GM10266 (cell line): Measurements from ENCODE around the gene RACGAP1.

Experiments used
- DNase-seq: peaks from one replicate; pipeline ENCODE4 v3.0.0; 2012; ENCODE audit errors: extremely low spot score
- TF ChIP-seq, protein P1 (sequence below): IDR thresholded peaks from 2 replicates; pipeline ENCODE4 v1.5.1; 2012; ENCODE audit warnings: mild to moderate bottlenecking, low read depth; ENCODE audit not compliant: control insufficient read depth, insufficient read depth; ENCODE audit errors: missing control alignments

The RACGAP1 gene

DNA sequence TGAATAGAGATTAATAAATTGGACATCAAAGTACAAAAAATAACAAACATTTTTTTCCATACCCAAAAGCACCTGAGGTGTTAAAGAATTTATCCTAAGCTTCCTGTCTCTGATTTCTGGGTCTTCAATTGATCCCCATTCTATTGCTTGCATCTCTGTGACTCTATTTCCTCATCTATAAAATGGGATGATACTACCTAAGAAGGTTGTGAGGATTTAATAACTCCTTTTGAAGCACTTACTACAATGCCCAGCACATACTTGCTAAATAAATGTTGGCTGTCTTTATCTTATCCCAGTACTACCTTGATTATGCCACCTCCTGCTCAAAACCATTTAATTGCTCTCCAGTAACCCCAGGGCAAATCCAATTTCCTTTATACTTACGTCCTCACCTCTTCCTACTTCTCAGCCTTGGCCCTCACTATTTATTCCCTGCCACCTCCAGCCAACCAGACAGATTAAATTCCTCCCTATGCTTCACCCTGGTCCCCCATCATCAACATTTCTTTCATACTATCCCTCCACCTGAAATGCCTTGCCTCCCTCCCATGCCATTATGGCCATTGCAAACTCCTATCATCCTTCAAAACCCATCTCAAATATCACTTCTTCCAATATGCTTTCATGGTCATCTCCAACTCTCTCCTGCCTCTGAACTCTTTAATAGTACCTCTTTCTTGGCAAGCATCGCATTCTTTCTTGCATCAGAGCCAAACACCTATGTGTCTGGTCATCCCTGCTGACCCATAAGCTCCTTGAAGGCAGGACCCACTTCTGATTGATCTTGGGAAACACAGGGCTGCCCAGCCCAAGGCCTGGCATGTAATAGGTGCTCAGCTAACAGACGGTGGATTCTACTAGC, 24.2 kb upstream of the RACGAP1 start:
- TF ChIP-seq, protein P1, sequence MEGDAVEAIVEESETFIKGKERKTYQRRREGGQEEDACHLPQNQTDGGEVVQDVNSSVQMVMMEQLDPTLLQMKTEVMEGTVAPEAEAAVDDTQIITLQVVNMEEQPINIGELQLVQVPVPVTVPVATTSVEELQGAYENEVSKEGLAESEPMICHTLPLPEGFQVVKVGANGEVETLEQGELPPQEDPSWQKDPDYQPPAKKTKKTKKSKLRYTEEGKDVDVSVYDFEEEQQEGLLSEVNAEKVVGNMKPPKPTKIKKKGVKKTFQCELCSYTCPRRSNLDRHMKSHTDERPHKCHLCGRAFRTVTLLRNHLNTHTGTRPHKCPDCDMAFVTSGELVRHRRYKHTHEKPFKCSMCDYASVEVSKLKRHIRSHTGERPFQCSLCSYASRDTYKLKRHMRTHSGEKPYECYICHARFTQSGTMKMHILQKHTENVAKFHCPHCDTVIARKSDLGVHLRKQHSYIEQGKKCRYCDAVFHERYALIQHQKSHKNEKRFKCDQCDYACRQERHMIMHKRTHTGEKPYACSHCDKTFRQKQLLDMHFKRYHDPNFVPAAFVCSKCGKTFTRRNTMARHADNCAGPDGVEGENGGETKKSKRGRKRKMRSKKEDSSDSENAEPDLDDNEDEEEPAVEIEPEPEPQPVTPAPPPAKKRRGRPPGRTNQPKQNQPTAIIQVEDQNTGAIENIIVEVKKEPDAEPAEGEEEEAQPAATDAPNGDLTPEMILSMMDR: no peak
- no peak for DNase-seq

DNA sequence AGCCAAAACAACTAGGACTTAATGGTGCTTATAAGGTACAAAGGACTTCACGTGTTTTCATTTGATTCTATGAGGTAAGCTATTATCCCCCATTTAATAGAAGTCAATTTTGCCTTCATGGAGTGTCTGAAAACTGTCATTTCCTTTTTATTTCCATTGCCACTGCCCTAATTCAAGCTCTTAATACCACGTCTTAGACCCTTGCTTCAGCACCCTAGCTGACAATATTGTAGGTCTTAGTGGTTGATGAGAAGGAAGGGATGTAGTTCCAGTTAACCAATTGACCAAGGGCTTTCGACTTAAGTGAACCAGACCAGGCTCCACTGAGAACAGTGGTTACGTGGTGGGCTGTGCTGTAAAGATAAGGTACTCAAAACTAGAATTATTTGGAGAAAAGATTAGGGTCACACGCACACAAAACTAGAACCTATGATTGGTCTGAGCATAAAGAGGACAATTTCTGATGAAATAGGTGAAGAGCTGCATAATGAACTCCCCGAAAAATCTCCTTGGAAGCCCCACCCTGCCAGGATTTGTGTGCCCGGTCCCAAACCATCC, 22.5 kb upstream of the RACGAP1 start:
- DNase-seq: no peak
- TF ChIP-seq, protein P1: no peak

GRCh38 chr12:50043854-50044253, 18.6 kb upstream of the RACGAP1 start:
- no peak for DNase-seq
- TF ChIP-seq, protein P1: no peak

- TF ChIP-seq, protein P1: no peak
- no peak for DNase-seq
Observed at GRCh38 chr12:50043308-50043707, 18.0 kb upstream of the RACGAP1 start.

GRCh38 chr12:50042693-50043092, 17.4 kb upstream of the RACGAP1 start:
- no peak for DNase-seq
- TF ChIP-seq, protein P1: no peak

DNA sequence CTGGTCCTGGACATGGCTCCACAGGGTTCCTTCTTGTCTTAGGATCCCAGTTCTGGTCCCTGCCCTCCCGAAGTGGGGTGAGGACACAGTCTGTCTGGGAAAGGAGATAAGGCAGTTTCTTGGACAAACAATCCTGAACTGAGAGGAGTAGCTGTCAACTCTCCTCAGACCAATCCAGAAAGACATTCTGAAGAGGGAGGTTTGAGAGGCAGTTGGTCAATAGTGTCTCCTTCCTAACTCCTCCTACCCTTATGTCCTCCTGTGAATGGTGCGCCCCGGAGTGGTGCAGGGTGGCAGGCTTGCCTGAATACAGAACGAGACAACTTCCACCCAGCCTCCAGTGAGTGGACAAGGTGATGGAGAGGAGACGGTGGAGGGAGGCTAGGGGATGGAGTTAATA, 16.7 kb upstream of the RACGAP1 start:
- no peak for DNase-seq
- TF ChIP-seq, protein P1: no peak
